HUES64 (cell line): Measurements from ENCODE around the gene ZNF581.

Experiments used
- H3K27ac ChIP-seq: 2 replicates; pipeline ENCODE4 v1.7.0; 2013; ENCODE audit warnings: low read depth, low read length, inconsistent platforms
- H3K27me3 ChIP-seq: 2 replicates; pipeline ENCODE4 v1.6.1; 2013; ENCODE audit warnings: mild to moderate bottlenecking, low read length; ENCODE audit not compliant: insufficient read depth
- H3K36me3 ChIP-seq: 2 replicates; pipeline ENCODE4 v1.6.1; 2013; ENCODE audit warnings: mild to moderate bottlenecking, low read length; ENCODE audit not compliant: insufficient read depth
- H3K4me1 ChIP-seq: 2 replicates; pipeline ENCODE4 v1.6.1; 2013; ENCODE audit warnings: mild to moderate bottlenecking, low read length, moderate library complexity; ENCODE audit not compliant: insufficient read depth
- H3K4me3 ChIP-seq: 2 replicates; pipeline ENCODE4 v1.5.1; 2013; ENCODE audit warnings: mild to moderate bottlenecking, low read length, moderate library complexity
- H3K9ac ChIP-seq: 2 replicates; pipeline ENCODE4 v1.6.1; 2013; ENCODE audit warnings: mild to moderate bottlenecking, low read depth, low read length
- H3K9me3 ChIP-seq: 2 replicates; pipeline ENCODE4 v1.6.1; 2013; ENCODE audit warnings: low read depth, low read length; ENCODE audit not compliant: insufficient read depth
- WGBS: fragments of 150-250, 120-280 bp; methylation state at CpG from one replicate; pipeline ENCODE4 v1.1.7; 2013; ENCODE audit warnings: missing lambda C conversion rate; 5-methylcytosine and 5-hydroxymethylcytosine counted together

The ZNF581 gene

GRCh38 chr19:55676889-55677505, 33.5 kb downstream of the ZNF581 start:
- Histone ChIP-seq H3K27ac (no peak overlapping the region), H3K9ac (peak overlapping the region; percentile 11; the same call in 1 of the 2 replicates), H3K9me3 (no peaks in the 10 kb centered on the region), H3K4me1 (peaks cover 14% of the 10 kb centered on the region), H3K36me3 (peaks cover 49% of the 10 kb centered on the region), H3K27me3 (no peaks in the 10 kb centered on the region), H3K4me3 (no peak overlapping the region)
- 92% methylated on average over 7 of the region's 7 CpGs for WGBS

GRCh38 chr19:55677572-55678028, 34.2 kb downstream of the ZNF581 start:
- Histone ChIP-seq H3K4me3 (no peak overlapping the region), H3K9me3 (no peaks in the 10 kb centered on the region), H3K36me3 (peaks cover 48% of the 10 kb centered on the region), H3K27me3 (no peaks in the 10 kb centered on the region), H3K9ac (no peak overlapping the region), H3K27ac (no peak overlapping the region), H3K4me1 (peaks cover 14% of the 10 kb centered on the region)
- 87% methylated on average over 6 of the region's 6 CpGs for WGBS

GRCh38 chr19:55678121-55678671, 34.7 kb downstream of the ZNF581 start:
- H3K9me3 ChIP-seq, result no peaks in the 10 kb centered on the region
- no peak overlapping the region for H3K9ac ChIP-seq
- peaks cover 48% of the 10 kb centered on the region for H3K36me3 ChIP-seq
- H3K27me3 ChIP-seq, result no peaks in the 10 kb centered on the region
- WGBS, result 94% methylated on average over 21 of the region's 21 CpGs
- no peak overlapping the region for H3K27ac ChIP-seq
- peaks cover 11% of the 10 kb centered on the region for H3K4me1 ChIP-seq
- H3K4me3 ChIP-seq, result no peak overlapping the region

- Histone ChIP-seq H3K27ac (no peak overlapping the region), H3K9me3 (no peaks in the 10 kb centered on the region), H3K27me3 (no peaks in the 10 kb centered on the region), H3K36me3 (peaks cover 55% of the 10 kb centered on the region), H3K9ac (no peak overlapping the region), H3K4me1 (peaks cover 5% of the 10 kb centered on the region), H3K4me3 (no peak overlapping the region)
- 93% methylated on average over 24 of the region's 24 CpGs for WGBS
These were observed 36.2 kb downstream of the ZNF581 start for GRCh38 chr19:55679343-55680257.

- Histone ChIP-seq H3K9me3 (no peaks in the 10 kb centered on the region), H3K9ac (no peak overlapping the region), H3K4me1 (peaks cover 5% of the 10 kb centered on the region), H3K27ac (no peak overlapping the region), H3K36me3 (peaks cover 64% of the 10 kb centered on the region), H3K4me3 (no peak overlapping the region), H3K27me3 (no peaks in the 10 kb centered on the region)
- 95% methylated on average over 20 of the region's 20 CpGs for WGBS
These were observed 37.1 kb downstream of the ZNF581 start for GRCh38 chr19:55680339-55681130.

- WGBS, result 93% methylated on average over 9 of the region's 9 CpGs
- Histone ChIP-seq H3K4me1 (no peaks in the 10 kb centered on the region; the same call in 1 of the 2 replicates), H3K9me3 (no peaks in the 10 kb centered on the region), H3K4me3 (no peak overlapping the region), H3K36me3 (peaks cover 73% of the 10 kb centered on the region), H3K27ac (no peak overlapping the region), H3K9ac (no peak overlapping the region), H3K27me3 (no peaks in the 10 kb centered on the region)
These were observed 38.0 kb downstream of the ZNF581 start for GRCh38 chr19:55681131-55682092.

- Histone ChIP-seq H3K9ac (no peak overlapping the region), H3K4me3 (no peak overlapping the region), H3K27ac (no peak overlapping the region), H3K4me1 (no peaks in the 10 kb centered on the region), H3K9me3 (no peaks in the 10 kb centered on the region), H3K36me3 (peaks cover 68% of the 10 kb centered on the region), H3K27me3 (no peaks in the 10 kb centered on the region)
- WGBS, result 93% methylated on average over 22 of the region's 22 CpGs
These were observed 40.2 kb downstream of the ZNF581 start for GRCh38 chr19:55683449-55684261.

- Histone ChIP-seq H3K27ac (no peak overlapping the region), H3K4me3 (no peak overlapping the region), H3K4me1 (no peaks in the 10 kb centered on the region), H3K9me3 (no peaks in the 10 kb centered on the region), H3K9ac (no peak overlapping the region), H3K27me3 (no peaks in the 10 kb centered on the region), H3K36me3 (peaks cover 68% of the 10 kb centered on the region)
- 96% methylated on average over 60 of the region's 60 CpGs for WGBS
These were observed 41.7 kb downstream of the ZNF581 start for GRCh38 chr19:55684946-55685681.

GRCh38 chr19:55685776-55686175, 42.3 kb downstream of the ZNF581 start:
- Histone ChIP-seq H3K27me3 (no peaks in the 10 kb centered on the region), H3K4me3 (no peak overlapping the region), H3K4me1 (no peaks in the 10 kb centered on the region), H3K27ac (no peak overlapping the region), H3K9me3 (no peaks in the 10 kb centered on the region), H3K9ac (no peak overlapping the region), H3K36me3 (peaks cover 73% of the 10 kb centered on the region)
- 94% methylated on average over 6 of the region's 6 CpGs for WGBS
